NCI-H1694 (cell line): ENCODE data around the gene PAQR3.

ENCODE experiments used
- DNase-seq: peaks from one replicate; lab custom pipeline; 2025; lab: John Stamatoyannopoulos, UW

PAQR3 gene, protein sequence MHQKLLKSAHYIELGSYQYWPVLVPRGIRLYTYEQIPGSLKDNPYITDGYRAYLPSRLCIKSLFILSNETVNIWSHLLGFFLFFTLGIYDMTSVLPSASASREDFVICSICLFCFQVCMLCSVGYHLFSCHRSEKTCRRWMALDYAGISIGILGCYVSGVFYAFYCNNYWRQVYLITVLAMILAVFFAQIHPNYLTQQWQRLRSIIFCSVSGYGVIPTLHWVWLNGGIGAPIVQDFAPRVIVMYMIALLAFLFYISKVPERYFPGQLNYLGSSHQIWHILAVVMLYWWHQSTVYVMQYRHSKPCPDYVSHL

DNA sequence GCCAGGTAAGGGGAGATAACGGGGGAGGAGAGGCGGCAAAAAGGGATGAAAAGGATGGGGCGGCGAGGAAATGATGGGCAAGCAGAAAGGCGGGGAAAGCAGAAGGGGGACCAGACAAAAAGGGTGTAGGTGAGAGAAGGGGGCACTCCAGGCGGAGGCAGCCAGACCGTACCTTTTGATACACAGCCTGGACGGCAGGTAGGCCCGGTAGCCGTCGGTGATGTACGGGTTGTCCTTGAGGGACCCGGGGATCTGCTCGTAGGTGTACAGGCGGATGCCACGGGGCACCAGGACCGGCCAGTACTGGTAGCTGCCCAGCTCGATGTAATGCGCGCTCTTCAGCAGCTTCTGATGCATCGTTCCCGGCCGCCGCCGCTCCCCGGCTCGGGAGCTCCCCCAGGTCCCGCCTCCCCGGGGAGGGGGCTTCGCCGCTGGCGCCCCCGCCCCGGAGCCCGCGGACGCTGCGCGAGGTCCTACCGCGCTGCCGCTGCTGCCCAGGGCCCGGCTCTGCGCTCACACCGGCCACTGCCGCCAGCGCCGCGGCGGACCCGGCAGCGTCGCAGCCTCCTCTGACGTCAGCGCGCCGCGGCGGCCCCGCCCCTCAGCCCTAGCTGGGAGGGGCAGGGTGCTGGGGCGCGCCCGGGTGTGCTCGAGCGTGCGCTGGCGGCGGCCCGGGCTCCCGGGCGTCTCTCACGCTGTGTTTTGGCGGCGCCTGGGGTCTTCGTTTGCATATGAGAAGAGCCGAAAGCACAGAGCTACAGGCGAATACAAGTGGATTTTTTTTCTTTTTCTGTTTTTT, at the start of gene PAQR3:
Gene PAQR3, minus strand, starts transcription at position 571 of the 799 bp plus-strand sequence. Its CDS starts 214 bp downstream, at position 357.
- DNase-seq: peak; percentile 48

DNA sequence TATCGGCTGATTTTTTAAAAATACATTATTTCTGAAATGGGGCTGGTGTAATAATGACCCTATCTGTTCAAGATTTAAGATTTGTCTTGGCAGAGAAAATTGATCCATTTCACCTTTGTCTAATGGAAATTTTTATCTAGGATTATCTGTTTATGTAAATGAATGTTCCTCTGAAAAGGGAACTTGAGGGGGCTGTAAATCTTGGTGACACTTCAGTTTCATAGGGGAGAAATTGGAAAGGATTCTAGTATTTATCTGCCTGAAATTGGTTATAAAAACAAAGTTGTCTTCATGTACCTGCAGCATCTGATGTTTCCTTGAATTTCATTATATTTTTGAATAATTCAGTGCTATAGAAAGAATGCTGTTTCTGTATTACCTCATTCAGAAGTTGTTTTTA, 48.4 kb upstream of the PAQR3 start:
- DNase-seq: no peak

DNA sequence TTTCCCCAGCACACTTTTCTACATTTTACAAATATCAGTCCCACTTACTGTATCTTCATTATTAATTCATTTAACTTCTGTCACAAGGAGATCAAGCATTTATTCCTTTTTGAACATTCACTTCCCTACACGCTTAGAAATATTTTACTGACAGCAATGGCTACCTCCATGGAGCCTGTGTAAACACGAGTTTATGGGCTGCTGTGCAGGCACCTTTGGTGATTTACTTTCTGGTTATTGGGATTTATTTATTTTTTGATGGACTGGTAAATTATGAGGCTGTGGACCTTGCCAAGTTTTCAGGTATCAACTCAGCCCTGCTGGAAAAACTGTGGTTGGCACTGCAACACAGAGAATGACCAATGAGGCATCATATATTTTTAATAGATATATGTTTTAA, 45.4 kb upstream of the PAQR3 start:
- DNase-seq: no peak

GRCh38 chr4:78975865-78976264, 36.6 kb upstream of the PAQR3 start:
- no peak for DNase-seq

DNA sequence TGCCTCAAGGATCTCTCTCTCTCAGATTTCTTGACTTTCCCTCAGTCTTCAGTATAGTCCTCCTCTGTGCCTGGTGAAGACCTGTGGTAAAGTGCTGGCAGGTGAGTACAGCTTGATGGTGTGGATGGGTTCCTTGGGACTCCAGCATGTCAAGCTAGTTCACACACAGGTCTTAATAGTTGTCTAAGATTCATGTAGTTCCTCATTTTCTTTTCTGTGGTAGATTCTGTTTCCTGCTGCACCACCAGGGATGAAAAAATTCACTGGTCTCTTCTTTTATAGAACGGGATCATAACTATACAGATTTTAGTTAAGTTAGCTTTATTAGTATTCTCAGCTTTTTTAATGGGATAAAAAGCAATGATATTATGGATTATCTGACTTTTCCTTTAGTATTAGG, 32.5 kb upstream of the PAQR3 start:
- DNase-seq: no peak

- DNase-seq: no peak
Observed at GRCh38 chr4:78971326-78971725, 32.1 kb upstream of the PAQR3 start.

GRCh38 chr4:78962597-78963115, 23.4 kb upstream of the PAQR3 start:
- DNase-seq: no peak

DNA sequence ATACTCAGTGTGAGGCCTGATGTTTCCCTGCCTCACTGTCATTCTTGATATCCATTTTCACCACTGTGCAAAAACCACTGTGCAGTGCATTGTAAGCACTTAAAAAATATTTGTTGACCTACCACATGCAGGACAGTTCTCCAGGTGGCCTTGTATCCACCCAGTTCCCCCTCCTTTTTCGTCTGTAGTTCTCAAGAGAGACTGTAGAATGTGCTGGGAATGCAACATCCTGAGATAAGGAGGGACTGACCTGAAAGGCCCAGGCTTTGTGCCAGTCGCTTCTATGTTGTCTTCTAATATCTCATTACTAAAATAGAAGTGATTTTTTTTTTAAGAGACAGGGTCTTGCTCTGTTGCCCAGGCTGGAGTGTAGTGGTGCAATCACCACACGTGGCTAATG, 21.7 kb upstream of the PAQR3 start:
- DNase-seq: no peak

DNA sequence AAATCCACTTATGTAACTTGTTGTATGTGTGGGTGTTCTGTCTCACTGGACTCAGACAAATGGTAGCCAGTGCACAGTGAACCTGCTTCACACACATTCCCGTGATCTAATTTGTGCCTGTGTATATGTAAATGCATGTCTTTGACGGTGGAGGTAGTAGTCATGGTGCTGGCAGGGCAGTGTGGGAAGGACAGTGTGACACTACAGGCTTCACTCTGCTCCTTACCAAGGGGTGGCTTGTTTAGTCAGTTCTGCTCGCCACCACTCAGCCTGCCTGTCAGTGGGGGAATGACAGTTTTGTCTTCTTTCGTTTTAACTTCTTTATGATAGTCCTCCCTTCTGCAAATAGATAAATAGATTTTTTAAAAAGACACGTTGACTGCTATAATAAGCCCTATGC, 17.7 kb upstream of the PAQR3 start:
- no peak for DNase-seq

GRCh38 chr4:78953769-78954666, 14.8 kb upstream of the PAQR3 start:
- DNase-seq: peak; percentile 45

DNA sequence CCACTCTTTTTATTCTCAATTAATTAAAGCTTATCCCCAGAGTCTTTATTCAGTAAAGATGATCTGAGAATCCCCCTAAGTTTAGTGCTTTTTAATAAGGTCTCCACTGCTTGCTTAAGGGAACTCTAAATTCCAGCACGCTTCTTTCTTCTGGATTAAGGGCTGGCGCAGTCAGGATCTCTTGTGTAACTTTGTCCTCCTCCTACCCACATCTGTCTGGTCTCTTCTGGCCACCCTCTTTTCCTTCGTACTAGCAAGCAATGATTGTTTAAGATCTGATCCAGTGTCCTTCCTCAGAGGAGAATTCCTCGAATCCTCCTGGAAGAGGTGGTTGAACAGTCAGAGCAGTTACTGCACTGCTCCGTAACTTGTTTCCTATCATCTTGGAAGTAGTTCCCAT, 14.0 kb upstream of the PAQR3 start:
- DNase-seq: no peak

DNA sequence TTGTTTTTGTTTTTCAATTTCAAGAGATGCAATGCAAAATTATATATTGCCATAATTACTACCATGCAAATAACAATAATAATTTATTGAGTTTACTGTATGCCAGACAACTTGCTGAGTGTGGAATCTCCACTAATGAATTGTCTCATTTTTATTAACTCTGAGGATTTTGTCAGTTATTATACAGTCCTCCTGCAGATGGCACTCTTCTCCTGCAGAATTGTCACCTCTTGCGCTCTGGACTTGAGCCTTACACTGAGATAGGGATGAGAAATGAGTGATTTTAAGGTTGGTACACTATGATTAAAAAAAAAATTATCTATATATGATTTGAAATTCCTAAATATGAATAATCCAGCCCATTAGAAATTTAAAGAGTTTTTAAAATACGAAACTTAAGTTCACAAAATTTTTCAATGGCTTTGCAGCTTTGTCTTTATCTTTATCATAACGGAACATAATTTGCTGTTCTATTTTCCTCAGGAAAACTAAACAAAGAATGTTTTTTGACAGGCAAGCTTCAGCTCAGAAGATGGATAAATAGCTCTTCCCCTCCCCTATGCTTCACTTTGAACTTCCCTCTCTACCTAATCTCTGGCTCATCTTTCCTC, 12.7 kb upstream of the PAQR3 start:
- DNase-seq: peak; percentile 42

GRCh38 chr4:78949735-78950134, 10.5 kb upstream of the PAQR3 start:
- no peak for DNase-seq

DNA sequence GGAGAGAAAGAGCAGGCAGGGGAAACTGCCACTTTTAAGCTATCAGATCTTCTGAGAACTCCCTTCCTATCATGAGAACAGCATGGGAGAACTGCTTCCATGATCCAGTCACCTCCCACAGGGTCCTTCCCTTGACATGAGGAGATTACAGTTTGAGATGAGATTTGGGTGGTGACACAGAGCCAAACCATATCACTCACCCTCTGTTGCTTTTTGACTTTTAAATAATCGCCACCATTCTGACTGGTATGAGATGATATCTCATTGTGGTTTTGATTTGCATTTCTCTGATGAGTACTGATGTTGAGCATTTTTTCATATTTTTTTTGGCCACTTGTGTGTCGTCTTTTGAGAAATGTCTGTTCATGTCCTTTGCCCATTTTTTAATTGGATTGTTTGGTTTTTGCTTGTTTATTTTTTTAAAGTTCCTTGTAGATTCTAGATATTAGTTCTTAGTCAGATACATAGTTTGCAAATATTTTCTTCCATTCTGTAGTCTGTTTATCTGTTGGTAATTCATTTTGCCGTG, 6.5 kb upstream of the PAQR3 start:
- no peak for DNase-seq

DNA sequence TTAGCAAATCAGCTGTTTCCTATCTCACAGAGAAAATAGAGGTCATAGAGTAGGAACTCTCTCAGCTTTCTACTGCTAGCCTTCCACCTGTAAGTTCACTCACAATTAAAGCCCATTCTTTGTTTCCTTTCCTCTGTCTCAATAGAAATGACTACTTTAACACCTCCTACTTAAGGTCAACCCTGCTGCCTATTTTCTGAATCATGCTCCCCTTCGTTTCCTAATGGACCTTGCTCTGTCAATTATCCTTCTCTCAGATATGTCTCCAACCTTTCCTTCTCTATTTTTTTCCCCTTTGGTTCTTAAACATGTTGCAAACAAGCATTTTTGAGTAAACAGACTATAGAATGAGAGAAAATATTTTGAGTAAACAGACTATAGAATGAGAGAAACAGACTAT, 5.1 kb upstream of the PAQR3 start:
- DNase-seq: no peak

GRCh38 chr4:78940752-78941151, 1.5 kb upstream of the PAQR3 start:
- no peak for DNase-seq

- no peak for DNase-seq
Observed at GRCh38 chr4:78939667-78940008, 400 bp upstream of the PAQR3 start.

- no peak for DNase-seq
Observed at GRCh38 chr4:78938474-78938867, 767 bp downstream of the PAQR3 start.

DNA sequence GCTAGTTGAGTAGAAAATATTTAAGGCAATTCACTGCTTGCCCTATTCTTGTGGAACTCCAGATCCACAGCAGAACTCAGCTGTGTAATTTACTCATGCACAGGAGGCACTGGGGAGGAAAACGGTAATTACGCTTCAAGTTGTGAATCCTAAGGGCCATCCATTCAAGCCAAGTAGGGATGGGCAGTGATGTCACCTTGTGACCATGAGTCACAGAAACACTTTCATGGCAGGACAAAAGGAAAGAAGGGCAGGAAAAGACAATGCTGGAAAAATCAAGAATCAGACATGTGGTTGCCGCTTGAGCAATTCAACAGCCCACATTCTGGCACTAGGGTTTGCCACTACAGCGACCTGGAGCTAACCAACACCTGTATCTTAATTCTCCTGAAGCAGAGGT, 1.4 kb downstream of the PAQR3 start:
- DNase-seq: no peak

DNA sequence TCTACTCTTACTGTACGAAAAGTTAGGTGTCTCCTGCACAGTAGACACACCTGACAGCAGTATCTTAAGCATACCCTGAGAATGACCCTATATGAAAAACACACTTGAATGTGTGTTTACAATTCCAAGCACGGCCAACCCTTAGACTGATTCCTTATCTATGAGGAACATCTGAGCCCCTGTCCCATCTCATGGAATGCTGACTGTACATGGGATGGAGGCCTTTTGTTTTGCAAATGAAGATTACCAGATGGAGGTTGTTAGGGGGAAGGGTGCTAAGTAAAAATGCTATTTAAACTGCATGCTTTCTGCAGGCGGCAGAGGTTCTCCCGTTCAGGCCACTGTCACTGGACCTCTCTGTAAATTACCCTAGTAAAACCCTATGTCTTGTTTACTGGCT, 2.2 kb downstream of the PAQR3 start:
- DNase-seq: no peak

DNA sequence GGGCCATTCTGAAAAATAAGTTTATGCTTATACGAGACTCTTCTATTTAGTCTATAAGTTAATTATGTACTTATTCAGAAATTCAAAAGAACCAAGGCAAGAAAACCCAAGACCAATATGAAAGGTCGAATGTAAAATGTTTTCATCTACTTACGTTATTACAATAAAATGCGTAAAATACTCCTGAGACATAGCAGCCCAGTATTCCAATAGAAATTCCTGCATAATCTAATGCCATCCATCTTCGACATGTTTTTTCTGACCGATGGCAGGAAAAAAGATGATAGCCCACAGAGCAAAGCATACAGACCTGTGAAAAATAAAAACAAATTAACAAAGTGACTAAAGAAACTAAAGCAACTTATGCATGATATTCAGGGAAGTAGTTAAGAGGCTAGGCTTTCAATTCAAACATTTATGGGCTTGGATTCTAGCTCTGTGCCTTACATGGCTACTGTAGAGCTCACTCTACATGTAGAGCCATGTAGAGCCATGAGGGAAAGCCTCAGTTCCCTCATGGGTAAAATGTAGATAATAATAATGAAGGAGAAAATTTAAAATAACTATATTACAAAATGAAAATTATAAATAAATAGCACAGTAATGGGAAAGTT, 9.1 kb downstream of the PAQR3 start:
- no peak for DNase-seq
